ENCODE results near the gene CFAP299.

The CFAP299 gene

GRCh38 chr4:80452768-80453167 lies 117.2 kb downstream of the CFAP299 start:
- DNase-seq: no peak

- DNase-seq: no peak
Observed at GRCh38 chr4:80454040-80454439, 118.5 kb downstream of the CFAP299 start.

- DNase-seq: no peak
Observed at GRCh38 chr4:80454556-80454955, 119.0 kb downstream of the CFAP299 start.

GRCh38 chr4:80459918-80460473 lies 124.5 kb downstream of the CFAP299 start:
- DNase-seq: no peak

GRCh38 chr4:80461412-80461811 lies 125.9 kb downstream of the CFAP299 start:
- DNase-seq: no peak

GRCh38 chr4:80462621-80463091 lies 127.1 kb downstream of the CFAP299 start:
- DNase-seq: no peak

GRCh38 chr4:80463509-80463908 lies 128.0 kb downstream of the CFAP299 start:
- DNase-seq: no peak

GRCh38 chr4:80465238-80465637 lies 129.7 kb downstream of the CFAP299 start:
- DNase-seq: no peak

- DNase-seq: no peak
Observed at GRCh38 chr4:80465736-80466135, 130.2 kb downstream of the CFAP299 start.

- DNase-seq: no peak
Observed at GRCh38 chr4:80466618-80467017, 131.1 kb downstream of the CFAP299 start.

- no peak for DNase-seq
Observed at GRCh38 chr4:80471756-80472155, 136.2 kb downstream of the CFAP299 start.

GRCh38 chr4:80475236-80475635 lies 139.7 kb downstream of the CFAP299 start:
- DNase-seq: no peak

- no peak for DNase-seq
Observed at GRCh38 chr4:80475798-80476197, 140.3 kb downstream of the CFAP299 start.

- DNase-seq: no peak
Observed at GRCh38 chr4:80484712-80485111, 149.2 kb downstream of the CFAP299 start.

- DNase-seq: no peak
Observed at GRCh38 chr4:80486603-80487002, 151.1 kb downstream of the CFAP299 start.

GRCh38 chr4:80489798-80490197 lies 154.3 kb downstream of the CFAP299 start:
- DNase-seq: no peak

GRCh38 chr4:80492761-80493160 lies 157.2 kb downstream of the CFAP299 start:
- DNase-seq: no peak

GRCh38 chr4:80495865-80496264 lies 160.3 kb downstream of the CFAP299 start:
- DNase-seq: no peak

- DNase-seq: no peak
Observed at GRCh38 chr4:80498725-80499124, 163.2 kb downstream of the CFAP299 start.

GRCh38 chr4:80500613-80501012 lies 165.1 kb downstream of the CFAP299 start:
- DNase-seq: no peak

- DNase-seq: no peak
Observed at GRCh38 chr4:80507077-80507476, 171.5 kb downstream of the CFAP299 start.

GRCh38 chr4:80507507-80507906 lies 172.0 kb downstream of the CFAP299 start:
- DNase-seq: no peak

- DNase-seq: no peak
Observed at GRCh38 chr4:80515496-80515895, 180.0 kb downstream of the CFAP299 start.

GRCh38 chr4:80521438-80521837 lies 185.9 kb downstream of the CFAP299 start:
- no peak for DNase-seq

- no peak for DNase-seq
Observed at GRCh38 chr4:80526697-80527096, 191.2 kb downstream of the CFAP299 start.

GRCh38 chr4:80529026-80529425 lies 193.5 kb downstream of the CFAP299 start:
- DNase-seq: no peak
